DOHH2 (cell line): ENCODE data around the gene CEP112.

Source experiments
- H3F3A ChIP-seq: fragments of 200-600 bp; sonication (generic), shearing (Covaris generic); 2 replicates; pipeline ENCODE4 v1.6.0; 2016; ENCODE audit warnings: antibody characterized with exemption, mild to moderate bottlenecking; ENCODE audit not compliant: control insufficient read depth, insufficient read depth
- H3K27ac ChIP-seq: fragments of 200-600 bp; sonication (generic); 2 replicates; pipeline ENCODE4 v1.5.1; 2014; ENCODE audit warnings: low read depth, mild to moderate bottlenecking, low read length, moderate library complexity
- H3K27me3 ChIP-seq: fragments of 200-600 bp; sonication (generic); 2 replicates; pipeline ENCODE4 v1.6.1; 2014; ENCODE audit warnings: mild to moderate bottlenecking, low read length, mixed read lengths; ENCODE audit not compliant: control insufficient read depth
- H3K36me3 ChIP-seq: fragments of 200-600 bp; sonication (generic); 2 replicates; pipeline ENCODE4 v1.6.1; 2014; ENCODE audit warnings: mild to moderate bottlenecking, low read length, moderate library complexity, mixed read lengths; ENCODE audit not compliant: control insufficient read depth
- H3K4me1 ChIP-seq: fragments of 200-600 bp; sonication (generic); 2 replicates; pipeline ENCODE4 v1.6.1; 2014; ENCODE audit warnings: mild to moderate bottlenecking, low read length, mixed read lengths; ENCODE audit not compliant: control insufficient read depth
- H3K4me2 ChIP-seq: fragments of 200-600 bp; sonication (generic); 2 replicates; pipeline ENCODE4 v1.6.0; 2014; ENCODE audit warnings: mild to moderate bottlenecking, low read length, moderate library complexity
- H3K4me3 ChIP-seq: fragments of 200-600 bp; sonication (generic); 2 replicates; pipeline ENCODE4 v1.5.1; 2014; ENCODE audit warnings: mild to moderate bottlenecking, low read length, mixed read lengths
- H3K79me2 ChIP-seq: fragments of 200-600 bp; sonication (generic); 2 replicates; pipeline ENCODE4 v1.6.1; 2014; ENCODE audit warnings: mild to moderate bottlenecking, low read length, mixed read lengths; ENCODE audit not compliant: control insufficient read depth
- H3K9me2 ChIP-seq: fragments of 200-600 bp; sonication (generic); replicated peaks from 2 replicates; pipeline ENCODE4 v1.6.1; 2014; ENCODE audit warnings: mild to moderate bottlenecking, low read length, mixed read lengths; ENCODE audit not compliant: control insufficient read depth
- H3K9me3 ChIP-seq: fragments of 200-600 bp; sonication (generic); 2 replicates; pipeline ENCODE4 v1.6.1; 2014; ENCODE audit warnings: antibody characterized with exemption, low read length, mixed read lengths; ENCODE audit not compliant: control insufficient read depth, insufficient read depth
- H4K20me1 ChIP-seq: fragments of 200-600 bp; sonication (generic); 2 replicates; pipeline ENCODE4 v1.6.0; 2014; ENCODE audit warnings: low read depth, mild to moderate bottlenecking, antibody characterized with exemption, low read length, moderate library complexity; ENCODE audit not compliant: control insufficient read depth, insufficient read depth
- CTCF ChIP-seq: fragments of 200-600 bp; sonication (generic); IDR thresholded peaks from one replicate; pipeline ENCODE4 v1.5.1; 2014; ENCODE audit warnings: antibody characterized with exemption, mild to moderate bottlenecking, low read depth, low read length; ENCODE audit not compliant: poor library complexity, severe bottlenecking
- EZH2phosphoT487 ChIP-seq: fragments of 200-600 bp; sonication (generic); IDR thresholded peaks from 2 replicates; pipeline ENCODE4 v1.6.1; 2017; ENCODE audit warnings: borderline replicate concordance, mild to moderate bottlenecking, antibody characterized with exemption, low read length, moderate library complexity, mixed read lengths

Gene CEP112

GRCh38 chr17:66214884-66215528 lies 23.1 kb upstream of the CEP112 start:
- Histone ChIP-seq H3K4me1 (no peaks in the 10 kb centered on the region), H4K20me1 (no peaks in the 10 kb centered on the region)
- no peak for TF ChIP-seq EZH2phosphoT487
- no peak for TF ChIP-seq CTCF

GRCh38 chr17:66211047-66211810 lies 19.3 kb upstream of the CEP112 start:
- no peak for TF ChIP-seq EZH2phosphoT487
- no peak for TF ChIP-seq CTCF
- Histone ChIP-seq H3K36me3 (no peaks in the 10 kb centered on the region), H3F3A (no peaks in the 10 kb centered on the region), H3K79me2 (no peaks in the 10 kb centered on the region), H4K20me1 (no peaks in the 10 kb centered on the region), H3K27ac (no peak overlapping the region), H3K4me1 (no peaks in the 10 kb centered on the region), H3K4me3 (no peak overlapping the region), H3K9me2 (no peaks in the 10 kb centered on the region), H3K9me3 (no peaks in the 10 kb centered on the region), H3K27me3 (no peaks in the 10 kb centered on the region), H3K4me2 (no peak overlapping the region)

More at GRCh38 chr17:66214884-66215528, 23.1 kb upstream of the CEP112 start:
- no peaks in the 10 kb centered on the region for H3K79me2 ChIP-seq
- no peaks in the 10 kb centered on the region for H3K27me3 ChIP-seq
- H3K9me2 ChIP-seq: no peaks in the 10 kb centered on the region
- no peak overlapping the region for H3K4me2 ChIP-seq
- no peak overlapping the region for H3K27ac ChIP-seq
- no peak overlapping the region for H3K4me3 ChIP-seq
- no peaks in the 10 kb centered on the region for H3F3A ChIP-seq
- H3K9me3 ChIP-seq: no peaks in the 10 kb centered on the region
- no peaks in the 10 kb centered on the region for H3K36me3 ChIP-seq

- Histone ChIP-seq H3K79me2 (no peaks in the 10 kb centered on the region), H3K9me3 (no peaks in the 10 kb centered on the region), H3F3A (no peaks in the 10 kb centered on the region), H3K27me3 (no peaks in the 10 kb centered on the region), H3K27ac (no peak overlapping the region), H3K4me1 (no peaks in the 10 kb centered on the region), H3K4me2 (no peak overlapping the region), H3K4me3 (no peak overlapping the region), H3K36me3 (no peaks in the 10 kb centered on the region), H4K20me1 (no peaks in the 10 kb centered on the region), H3K9me2 (no peaks in the 10 kb centered on the region)
- TF ChIP-seq EZH2phosphoT487: no peak
- TF ChIP-seq CTCF: no peak
Observed at GRCh38 chr17:66210208-66210574, 18.3 kb upstream of the CEP112 start.
